ENCODE results near the gene OR4K17.
"Not testable (repeated sequence)": the region's sequence is repeated elsewhere in the genome, so short reads cannot be mapped to it uniquely, and the experiment has no call there.

OR4K17 gene

DNA sequence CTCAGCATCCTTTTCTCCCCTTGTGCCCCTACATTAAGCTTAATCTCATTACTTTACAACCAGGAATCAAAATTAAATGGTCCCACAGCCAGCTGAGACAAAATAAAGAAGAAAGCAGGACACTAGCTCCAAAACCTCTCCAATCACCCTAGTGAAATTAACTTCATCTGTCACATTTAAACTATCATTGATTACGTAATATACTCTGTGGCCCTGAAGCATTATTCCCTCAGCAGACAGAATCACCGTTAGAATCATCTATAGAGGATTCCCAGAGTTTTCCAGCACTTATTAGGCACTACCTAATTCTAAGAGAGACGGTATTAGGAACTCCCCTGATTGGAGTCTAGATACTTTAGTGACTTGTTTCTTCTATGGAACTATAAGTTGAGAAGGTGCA, at the start of gene OR4K17:
Gene OR4K17, plus strand, starts transcription at position 302 of the 400 bp plus-strand sequence. CDS start 6,761 bp downstream, outside the sequence.
- CTCF ChIA-PET, result no interaction called here
- H3K4me1 Mint-ChIP-seq, result no peaks in the 10 kb centered on the region
- no peaks in the 10 kb centered on the region for H3K36me3 Mint-ChIP-seq
- no peak within 1 kb of the TSS for H3K27ac Mint-ChIP-seq
- H3K4me3 Mint-ChIP-seq, result no peak within 1 kb of the TSS
- H3K27me3 Mint-ChIP-seq, result no peaks in the 10 kb centered on the region
- DNase-seq, result no peak
- H3K9me3 Mint-ChIP-seq, result no peaks in the 10 kb centered on the region

- Mint-ChIP-seq H3K4me1 (no peaks in the 10 kb centered on the region), H3K36me3 (no peaks in the 10 kb centered on the region), H3K27ac (no peak overlapping the region), H3K9me3 (no peaks in the 10 kb centered on the region), H3K27me3 (no peaks in the 10 kb centered on the region), H3K4me3 (no peak overlapping the region)
- CTCF ChIA-PET, result no interaction called here
- no peak for DNase-seq
Measured at GRCh38 chr14:20092050-20092449, 18.5 kb upstream of the OR4K17 start.

- Mint-ChIP-seq H3K4me1 (no peaks in the 10 kb centered on the region), H3K27me3 (no peaks in the 10 kb centered on the region), H3K36me3 (no peaks in the 10 kb centered on the region), H3K4me3 (no peak overlapping the region), H3K27ac (no peak overlapping the region), H3K9me3 (no peaks in the 10 kb centered on the region)
- CTCF ChIA-PET, result no interaction called here
- no peak for DNase-seq
Measured at GRCh38 chr14:20093442-20093841, 17.1 kb upstream of the OR4K17 start.

DNA sequence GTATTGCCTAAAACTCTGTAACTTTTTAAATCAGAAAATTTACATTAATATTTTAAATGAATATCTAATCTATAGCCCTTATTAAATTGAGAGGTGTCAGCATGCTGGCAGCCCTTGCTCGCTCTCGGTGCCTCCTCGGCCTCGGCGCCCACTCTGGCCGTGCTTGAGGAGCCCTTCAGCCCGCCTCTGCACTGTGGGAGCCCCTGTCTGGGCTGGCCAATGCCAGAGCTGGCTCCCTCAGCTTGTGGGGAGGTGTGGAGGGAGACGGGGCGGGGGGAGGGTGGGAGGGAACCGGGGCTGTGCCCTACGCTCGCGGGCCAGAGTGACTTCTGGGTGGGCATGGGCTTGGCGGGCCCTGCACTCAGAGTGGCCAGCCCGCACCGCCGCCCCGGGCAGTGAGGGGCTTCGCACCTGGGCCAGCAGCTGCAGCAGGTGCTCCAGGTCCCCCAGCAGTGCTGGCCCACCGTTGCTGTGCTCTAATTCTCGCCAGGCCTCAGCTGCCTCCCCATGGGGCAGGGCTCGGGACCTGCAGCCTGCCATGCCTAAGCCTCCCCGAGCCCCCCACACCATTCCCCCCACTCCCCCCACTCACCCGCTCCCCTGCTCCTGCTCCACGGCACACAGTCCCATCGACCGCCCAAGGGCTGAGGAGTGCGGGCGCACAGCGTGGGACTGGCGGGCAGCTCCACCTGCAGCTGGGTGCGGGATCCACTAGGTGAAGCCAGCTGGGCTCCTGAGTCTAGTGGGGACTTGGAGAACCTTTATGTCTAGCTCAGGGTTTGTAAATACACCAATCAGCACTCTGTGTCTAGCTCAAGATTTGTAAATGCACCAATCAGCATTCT, 11.4 kb upstream of the OR4K17 start:
- H3K4me3 Mint-ChIP-seq, CTCF ChIA-PET, H3K27ac Mint-ChIP-seq, H3K27me3 Mint-ChIP-seq, DNase-seq, H3K36me3 Mint-ChIP-seq, H3K4me1 Mint-ChIP-seq, H3K9me3 Mint-ChIP-seq: not testable (repeated sequence)

DNA sequence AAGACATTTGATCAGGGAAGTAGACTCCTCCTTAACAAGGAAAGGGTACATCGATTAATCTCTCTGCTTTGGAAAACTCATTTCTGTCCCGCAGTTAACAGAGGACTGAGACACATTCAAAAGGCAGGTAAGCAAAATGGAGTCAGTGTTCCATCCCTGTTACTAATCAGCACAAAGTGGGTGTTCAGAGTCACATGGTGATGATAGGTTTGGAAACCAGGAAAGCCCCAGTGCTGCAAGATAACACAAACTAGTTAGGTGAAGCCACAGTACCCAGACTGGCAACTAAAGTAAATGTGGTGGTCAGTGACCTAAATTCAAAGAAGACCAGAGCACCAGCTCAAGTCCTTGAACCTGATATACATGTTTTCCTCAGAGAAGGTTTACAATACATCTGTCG, 1.8 kb downstream of the OR4K17 start:
- Mint-ChIP-seq H3K36me3 (no peaks in the 10 kb centered on the region), H3K27me3 (no peaks in the 10 kb centered on the region), H3K4me3 (no peak overlapping the region), H3K27ac (no peak overlapping the region), H3K4me1 (no peaks in the 10 kb centered on the region), H3K9me3 (no peaks in the 10 kb centered on the region)
- CTCF ChIA-PET, result no interaction called here
- no peak for DNase-seq

- Mint-ChIP-seq H3K36me3 (no peaks in the 10 kb centered on the region), H3K4me3 (no peak overlapping the region), H3K27me3 (no peaks in the 10 kb centered on the region), H3K9me3 (peaks cover 12% of the 10 kb centered on the region), H3K27ac (no peak overlapping the region), H3K4me1 (no peaks in the 10 kb centered on the region)
- CTCF ChIA-PET, result no interaction called here
- no peak for DNase-seq
Measured at GRCh38 chr14:20116748-20117147, 6.2 kb downstream of the OR4K17 start.

GRCh38 chr14:20118795-20119194, 8.3 kb downstream of the OR4K17 start:
- H3K27me3 Mint-ChIP-seq, result no peaks in the 10 kb centered on the region
- CTCF ChIA-PET, result no interaction called here
- no peak overlapping the region for H3K27ac Mint-ChIP-seq
- no peak overlapping the region for H3K4me3 Mint-ChIP-seq
- peaks cover 12% of the 10 kb centered on the region for H3K9me3 Mint-ChIP-seq
- no peaks in the 10 kb centered on the region for H3K36me3 Mint-ChIP-seq
- DNase-seq, result no peak
- H3K4me1 Mint-ChIP-seq, result no peaks in the 10 kb centered on the region

GRCh38 chr14:20138520-20138919, 28.0 kb downstream of the OR4K17 start, which contains the start of gene OR4N5:
OR4N5 (plus strand) TSS chr14:20138820; CDS start chr14:20143736, 4,916 bp downstream.
- Mint-ChIP-seq H3K4me3 (no peak within 1 kb of the TSS), H3K27me3 (no peaks in the 10 kb centered on the region), H3K36me3 (no peaks in the 10 kb centered on the region), H3K9me3 (no peaks in the 10 kb centered on the region), H3K27ac (no peak within 1 kb of the TSS), H3K4me1 (no peaks in the 10 kb centered on the region)
- CTCF ChIA-PET, result no interaction called here
- DNase-seq, result no peak

GRCh38 chr14:20143911-20144310, 33.4 kb downstream of the OR4K17 start:
- Mint-ChIP-seq H3K4me3 (no peak overlapping the region), H3K27ac (no peak overlapping the region), H3K4me1 (no peaks in the 10 kb centered on the region), H3K36me3 (no peaks in the 10 kb centered on the region), H3K27me3 (no peaks in the 10 kb centered on the region), H3K9me3 (no peaks in the 10 kb centered on the region)
- CTCF ChIA-PET, result no interaction called here
- DNase-seq, result no peak

GRCh38 chr14:20144820-20145219, 34.3 kb downstream of the OR4K17 start:
- Mint-ChIP-seq H3K4me3 (no peak overlapping the region), H3K9me3 (no peaks in the 10 kb centered on the region), H3K36me3 (no peaks in the 10 kb centered on the region), H3K4me1 (no peaks in the 10 kb centered on the region), H3K27me3 (no peaks in the 10 kb centered on the region), H3K27ac (no peak overlapping the region)
- no peak for DNase-seq
- CTCF ChIA-PET, result no interaction called here

GRCh38 chr14:20164462-20164861, 53.9 kb downstream of the OR4K17 start:
- no peaks in the 10 kb centered on the region for H3K36me3 Mint-ChIP-seq
- H3K27ac Mint-ChIP-seq, result no peak overlapping the region
- CTCF ChIA-PET, result no interaction called here
- no peaks in the 10 kb centered on the region for H3K4me1 Mint-ChIP-seq
- DNase-seq, result no peak
- H3K4me3 Mint-ChIP-seq, result no peak overlapping the region
- no peaks in the 10 kb centered on the region for H3K27me3 Mint-ChIP-seq
- H3K9me3 Mint-ChIP-seq, result peaks cover 7% of the 10 kb centered on the region

GRCh38 chr14:20167091-20167490, 56.6 kb downstream of the OR4K17 start:
- CTCF ChIA-PET, result no interaction called here
- H3K27ac Mint-ChIP-seq, result no peak overlapping the region
- H3K36me3 Mint-ChIP-seq, result no peaks in the 10 kb centered on the region
- no peaks in the 10 kb centered on the region for H3K4me1 Mint-ChIP-seq
- no peak for DNase-seq
- H3K27me3 Mint-ChIP-seq, result no peaks in the 10 kb centered on the region
- peaks cover 7% of the 10 kb centered on the region for H3K9me3 Mint-ChIP-seq
- H3K4me3 Mint-ChIP-seq, result no peak overlapping the region

DNA sequence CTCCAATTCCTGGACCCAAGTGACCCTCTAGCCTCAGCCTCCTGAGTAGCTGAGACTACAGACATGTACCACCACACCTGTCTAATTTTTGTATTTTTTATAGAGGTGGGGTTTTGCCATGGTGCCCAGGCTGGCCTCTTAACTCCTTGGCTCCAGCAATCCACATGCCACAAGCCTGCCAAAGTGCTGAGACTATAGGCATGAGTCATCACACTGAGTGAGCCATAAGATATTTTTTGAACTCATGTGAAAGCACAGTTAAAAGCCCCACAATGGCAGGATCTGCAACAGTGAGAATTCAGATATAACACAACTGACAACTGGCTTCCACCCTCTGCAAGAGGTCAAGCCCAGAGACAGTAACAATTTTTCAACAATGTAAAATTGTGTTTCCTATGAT, 59.3 kb downstream of the OR4K17 start:
- H3K36me3 Mint-ChIP-seq, H3K4me3 Mint-ChIP-seq, H3K4me1 Mint-ChIP-seq, DNase-seq, H3K27ac Mint-ChIP-seq, H3K27me3 Mint-ChIP-seq, H3K9me3 Mint-ChIP-seq, CTCF ChIA-PET: not testable (repeated sequence)
